Measurements from ENCODE around the gene CMTR1.

Gene CMTR1

GRCh38 chr6:37477656-37478435, 44.8 kb downstream of the CMTR1 start:
- no peak for DNase-seq (ENCODE audit: low spot score)

GRCh38 chr6:37478827-37479226, 45.8 kb downstream of the CMTR1 start:
- DNase-seq (ENCODE audit: low spot score) = no peak

- DNase-seq (ENCODE audit: low spot score) = no peak
These were observed 46.3 kb downstream of the CMTR1 start for GRCh38 chr6:37479266-37479854.

- DNase-seq (ENCODE audit: low spot score) = no peak
These were observed 47.2 kb downstream of the CMTR1 start for GRCh38 chr6:37480118-37480736.

- no peak for DNase-seq (ENCODE audit: low spot score)
These were observed 48.0 kb downstream of the CMTR1 start for GRCh38 chr6:37480951-37481534.

- no peak for DNase-seq (ENCODE audit: low spot score)
These were observed 48.9 kb downstream of the CMTR1 start for GRCh38 chr6:37481711-37482605.

GRCh38 chr6:37482606-37483251, 49.7 kb downstream of the CMTR1 start:
- no peak for DNase-seq (ENCODE audit: low spot score)

GRCh38 chr6:37483252-37483901, 50.4 kb downstream of the CMTR1 start:
- DNase-seq (ENCODE audit: low spot score) = no peak

GRCh38 chr6:37483917-37484785, 51.1 kb downstream of the CMTR1 start:
- peak; percentile 50 for DNase-seq (ENCODE audit: low spot score)

- DNase-seq (ENCODE audit: low spot score) = no peak
These were observed 51.8 kb downstream of the CMTR1 start for GRCh38 chr6:37484786-37485170.

- no peak for DNase-seq (ENCODE audit: low spot score)
These were observed 52.3 kb downstream of the CMTR1 start for GRCh38 chr6:37485291-37485702.

GRCh38 chr6:37486121-37486839, 53.3 kb downstream of the CMTR1 start:
- no peak for DNase-seq (ENCODE audit: low spot score)

- DNase-seq (ENCODE audit: low spot score) = no peak
These were observed 54.8 kb downstream of the CMTR1 start for GRCh38 chr6:37487591-37488380.

- no peak for DNase-seq (ENCODE audit: low spot score)
These were observed 55.5 kb downstream of the CMTR1 start for GRCh38 chr6:37488476-37488875.

GRCh38 chr6:37489697-37490336, 56.8 kb downstream of the CMTR1 start:
- no peak for DNase-seq (ENCODE audit: low spot score)

- DNase-seq (ENCODE audit: low spot score) = no peak
These were observed 57.6 kb downstream of the CMTR1 start for GRCh38 chr6:37490536-37491170.

GRCh38 chr6:37491171-37491829, 58.3 kb downstream of the CMTR1 start:
- no peak for DNase-seq (ENCODE audit: low spot score)

All from kidney tubule cell (primary cell).